Stimulated activated CD4-positive, alpha-beta T cell treated with anti-CD3 and anti-CD28 coated beads, Interleukin-1b, Interleukin-23, amount 100 ng/mL, for 1 hour (primary cell): ENCODE data around the gene NKAIN2.
"Not testable (repeated sequence)": the region's sequence is repeated elsewhere in the genome, so short reads cannot be mapped to it uniquely, and the experiment has no call there.

ENCODE experiments used
- DNase-seq, 2 donors: peaks; one replicate each; pipeline ENCODE4 v3.0.0-alpha.2; 2020; ENCODE audit warnings: low read depth in 2 of 2

NKAIN2 gene

GRCh38 chr6:123965894-123966293 lies 162.2 kb downstream of the NKAIN2 start:
- no peak for DNase-seq

GRCh38 chr6:123966618-123967017 lies 163.0 kb downstream of the NKAIN2 start:
- no peak for DNase-seq

GRCh38 chr6:123967905-123968304 lies 164.2 kb downstream of the NKAIN2 start:
- DNase-seq = no peak

GRCh38 chr6:123972600-123973294 lies 169.1 kb downstream of the NKAIN2 start:
- DNase-seq = no peak

- no peak for DNase-seq
Observed at GRCh38 chr6:123980311-123980710, 176.6 kb downstream of the NKAIN2 start.

- DNase-seq = no peak
Observed at GRCh38 chr6:123986938-123987337, 183.3 kb downstream of the NKAIN2 start.

GRCh38 chr6:123989918-123990317 lies 186.3 kb downstream of the NKAIN2 start:
- not testable (repeated sequence) for DNase-seq

- no peak for DNase-seq
Observed at GRCh38 chr6:123990376-123990775, 186.7 kb downstream of the NKAIN2 start.

- DNase-seq = no peak
Observed at GRCh38 chr6:123994168-123994567, 190.5 kb downstream of the NKAIN2 start.

- DNase-seq = no peak
Observed at GRCh38 chr6:123994891-123995635, 191.4 kb downstream of the NKAIN2 start.

- no peak for DNase-seq
Observed at GRCh38 chr6:123997223-123997622, 193.6 kb downstream of the NKAIN2 start.

- DNase-seq = no peak
Observed at GRCh38 chr6:124002377-124003081, 198.9 kb downstream of the NKAIN2 start.

- no peak for DNase-seq
Observed at GRCh38 chr6:124007266-124007665, 203.6 kb downstream of the NKAIN2 start.

- no peak for DNase-seq
Observed at GRCh38 chr6:124008000-124008987, 204.6 kb downstream of the NKAIN2 start.

GRCh38 chr6:124008988-124009765 lies 205.5 kb downstream of the NKAIN2 start:
- no peak for DNase-seq

GRCh38 chr6:124010574-124010973 lies 206.9 kb downstream of the NKAIN2 start:
- DNase-seq = no peak

- no peak for DNase-seq
Observed at GRCh38 chr6:124011180-124011579, 207.5 kb downstream of the NKAIN2 start.

GRCh38 chr6:124022051-124022450 lies 218.4 kb downstream of the NKAIN2 start:
- not testable (repeated sequence) for DNase-seq

- no peak for DNase-seq
Observed at GRCh38 chr6:124022641-124023040, 219.0 kb downstream of the NKAIN2 start.

- DNase-seq = no peak
Observed at GRCh38 chr6:124026694-124027093, 223.0 kb downstream of the NKAIN2 start.

- DNase-seq = no peak
Observed at GRCh38 chr6:124027392-124027791, 223.7 kb downstream of the NKAIN2 start.
